Keratinocyte (primary cell): ENCODE measurements around the gene MRPS15. TPM values are rescaled to one million over a fixed set of nuclear protein-coding genes. Genes with fewer than 3 reads are reported as not detected.

Experiments
- DNase-seq: peaks from one replicate; pipeline ENCODE4 v3.0.0-alpha.2; 2011; ENCODE audit warnings: low read depth, missing footprints, low spot score
- FAIRE-seq: peaks from 2 replicates; lab custom pipeline; 2011; peaks lifted over from hg19 to GRCh38; lab: Jason Lieb, UNC
- H2AFZ ChIP-seq: 2 replicates; pipeline ENCODE4 v1.6.0; 2012; ENCODE audit warnings: low read length, control low read depth, inconsistent platforms; ENCODE audit not compliant: control insufficient read depth
- H3K27ac ChIP-seq: 2 replicates; pipeline ENCODE4 v1.5.1; 2011; ENCODE audit warnings: low read length; ENCODE audit not compliant: control insufficient read depth, insufficient read depth
- H3K27me3 ChIP-seq: 3 replicates; pipeline ENCODE4 v1.6.0; 2011; ENCODE audit warnings: low read length; ENCODE audit not compliant: control insufficient read depth, insufficient read depth; ENCODE audit errors: extremely low read depth
- H3K36me3 ChIP-seq, 2 experiments: 2 replicates in 1 of 2; 3 replicates in 1 of 2; pipeline ENCODE4 v1.5.1; 2011; ENCODE audit warnings: low read length in 2 of 2, mild to moderate bottlenecking in 1 of 2; ENCODE audit not compliant: control insufficient read depth in 2 of 2, insufficient read depth in 2 of 2; ENCODE audit errors: extremely low read depth in 1 of 2
- H3K4me1 ChIP-seq: 3 replicates; pipeline ENCODE4 v1.5.1; 2011; ENCODE audit warnings: low read length; ENCODE audit not compliant: control insufficient read depth, insufficient read depth; ENCODE audit errors: extremely low read depth
- H3K4me2 ChIP-seq: 3 replicates; pipeline ENCODE4 v1.6.0; 2011; ENCODE audit warnings: low read depth, low read length; ENCODE audit not compliant: control insufficient read depth, insufficient read depth; ENCODE audit errors: extremely low read depth
- H3K4me3 ChIP-seq, 3 experiments: fragments of 200-600 bp in 1 of 3; sonication (generic) in 1 of 3; 2 replicates in 2 of 3; 3 replicates in 1 of 3; pipeline ENCODE4 v1.5.1; 2011 to 2016; ENCODE audit warnings: low read length in 3 of 3, mild to moderate bottlenecking in 3 of 3, control low read depth in 2 of 3, inconsistent platforms in 1 of 3, low read depth in 1 of 3, mixed read lengths in 1 of 3, mixed run types in 1 of 3, moderate library complexity in 1 of 3; ENCODE audit not compliant: control insufficient read depth in 2 of 3, insufficient read depth in 2 of 3; ENCODE audit errors: extremely low read depth in 1 of 3
- H3K79me2 ChIP-seq: 2 replicates; pipeline ENCODE4 v1.6.0; 2012; ENCODE audit warnings: low read length; ENCODE audit not compliant: control insufficient read depth, insufficient read depth
- H3K9ac ChIP-seq: 3 replicates; pipeline ENCODE4 v1.6.0; 2011; ENCODE audit warnings: low read length; ENCODE audit not compliant: control insufficient read depth, insufficient read depth; ENCODE audit errors: extremely low read depth
- H3K9me1 ChIP-seq: 3 replicates; pipeline ENCODE4 v1.6.0; 2011; ENCODE audit warnings: low read length; ENCODE audit not compliant: control insufficient read depth, insufficient read depth; ENCODE audit errors: extremely low read depth
- H3K9me3 ChIP-seq: 2 replicates; pipeline ENCODE4 v1.5.1; 2012; ENCODE audit warnings: low read depth, low read length; ENCODE audit not compliant: control insufficient read depth
- H4K20me1 ChIP-seq: 3 replicates; pipeline ENCODE4 v1.6.0; 2011; ENCODE audit warnings: low read length; ENCODE audit not compliant: control insufficient read depth, insufficient read depth; ENCODE audit errors: extremely low read depth
- EZH2 ChIP-seq: IDR thresholded peaks from one replicate; pipeline ENCODE4 v1.6.1; 2012; ENCODE audit warnings: inconsistent platforms, mild to moderate bottlenecking, low read length, moderate library complexity
- dilution Hi-C: fragments of 300-500 bp; cut with MboI; formaldehyde crosslinking; loops from one replicate; pipeline ENCODE4 v1.7.0; 2020; ENCODE audit warnings: low sequenced_read_pairs; ENCODE audit not compliant: extremely low pct_ligation_motif_present
- polyA plus RNA-seq, 5 experiments: library from polyadenylated mRNA; depleted of rRNA in 3 of 5; stranded (reverse) in 3 of 5; stranded (forward) in 1 of 5; unstranded in 1 of 5; fragments of >200 nt; gene quantifications; 1 replicate in 1 of 5; 2 replicates in 3 of 5; 3 replicates in 1 of 5; pipeline versions ENCODE4 v1.2.1 to v1.2.3, GENCODE V29; 2011 to 2012; ENCODE audit warnings: missing spikeins in 2 of 5, low read depth in 1 of 5, low replicate concordance in 1 of 5
- TF ChIP-seq, protein P1 (sequence below), 3 experiments: IDR thresholded peaks in 1 of 3; conservative IDR thresholded peaks in 1 of 3; optimal IDR thresholded peaks in 1 of 3; 2 replicates in 2 of 3; 3 replicates in 1 of 3; pipeline versions ENCODE3 to v1.5.1; 2011; ENCODE audit warnings: low read length in 3 of 3, mild to moderate bottlenecking in 3 of 3, moderate library complexity in 2 of 3, control low read depth in 1 of 3, inconsistent platforms in 1 of 3; ENCODE audit not compliant: insufficient read depth in 2 of 3; ENCODE audit errors: extremely low read depth in 1 of 3

Gene MRPS15
- polyA plus RNA-seq, 1 donor (not counting 4 experiments of a cell fraction or from before 2014, with no cell fraction given), result 130 TPM

DNA sequence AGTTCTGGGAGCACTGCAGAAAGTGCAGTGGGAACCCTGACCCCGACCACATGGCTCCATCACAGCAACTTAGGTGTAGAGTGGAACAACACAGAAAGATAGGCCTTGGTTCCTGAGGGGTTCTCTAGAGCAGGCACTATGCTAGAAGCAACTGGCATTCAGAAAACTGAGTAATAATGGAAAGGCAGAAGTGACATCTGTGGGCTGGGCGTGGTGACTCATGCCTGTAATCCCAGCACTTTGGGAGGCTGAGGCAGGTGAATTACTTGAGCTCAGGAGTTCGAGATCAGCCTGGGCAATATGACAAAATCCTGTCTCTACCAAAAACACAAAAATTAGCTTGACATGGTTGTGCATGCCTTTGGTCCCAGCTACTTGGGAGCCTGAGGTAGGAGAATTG is 5.3 kb downstream of the MRPS15 start:
- Histone ChIP-seq H3K4me2 (no peak overlapping the region), H3K9me3 (no peaks in the 10 kb centered on the region), H3K9me1 (no peaks in the 10 kb centered on the region), H3K27ac (no peak overlapping the region), H3K9ac (no peak overlapping the region), H3K4me3 (no peak overlapping the region), H3K27me3 (no peaks in the 10 kb centered on the region), H2AFZ (no peak overlapping the region), H3K36me3 (peaks cover 29 to 47% of the 10 kb centered on the region in 2 experiments), H3K79me2 (peaks cover 15% of the 10 kb centered on the region), H4K20me1 (no peaks in the 10 kb centered on the region), H3K4me1 (peaks cover 5% of the 10 kb centered on the region)
- DNase-seq (no peak), FAIRE-seq (no peak)
- TF ChIP-seq EZH2, result no peak
- TF ChIP-seq, protein P1, sequence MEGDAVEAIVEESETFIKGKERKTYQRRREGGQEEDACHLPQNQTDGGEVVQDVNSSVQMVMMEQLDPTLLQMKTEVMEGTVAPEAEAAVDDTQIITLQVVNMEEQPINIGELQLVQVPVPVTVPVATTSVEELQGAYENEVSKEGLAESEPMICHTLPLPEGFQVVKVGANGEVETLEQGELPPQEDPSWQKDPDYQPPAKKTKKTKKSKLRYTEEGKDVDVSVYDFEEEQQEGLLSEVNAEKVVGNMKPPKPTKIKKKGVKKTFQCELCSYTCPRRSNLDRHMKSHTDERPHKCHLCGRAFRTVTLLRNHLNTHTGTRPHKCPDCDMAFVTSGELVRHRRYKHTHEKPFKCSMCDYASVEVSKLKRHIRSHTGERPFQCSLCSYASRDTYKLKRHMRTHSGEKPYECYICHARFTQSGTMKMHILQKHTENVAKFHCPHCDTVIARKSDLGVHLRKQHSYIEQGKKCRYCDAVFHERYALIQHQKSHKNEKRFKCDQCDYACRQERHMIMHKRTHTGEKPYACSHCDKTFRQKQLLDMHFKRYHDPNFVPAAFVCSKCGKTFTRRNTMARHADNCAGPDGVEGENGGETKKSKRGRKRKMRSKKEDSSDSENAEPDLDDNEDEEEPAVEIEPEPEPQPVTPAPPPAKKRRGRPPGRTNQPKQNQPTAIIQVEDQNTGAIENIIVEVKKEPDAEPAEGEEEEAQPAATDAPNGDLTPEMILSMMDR (optimal IDR thresholded peaks at IDR 0.05 in 1 of 3, IDR thresholded peaks at IDR 0.05 in 1 of 3, conservative IDR thresholded peaks at IDR 0.05 in 1 of 3; ENCODE audit: extremely low read depth in 1 of 3, insufficient read depth in 2 of 3, low read length in 3 of 3), result no peak
- dilution Hi-C loops, result no loop called here

DNA sequence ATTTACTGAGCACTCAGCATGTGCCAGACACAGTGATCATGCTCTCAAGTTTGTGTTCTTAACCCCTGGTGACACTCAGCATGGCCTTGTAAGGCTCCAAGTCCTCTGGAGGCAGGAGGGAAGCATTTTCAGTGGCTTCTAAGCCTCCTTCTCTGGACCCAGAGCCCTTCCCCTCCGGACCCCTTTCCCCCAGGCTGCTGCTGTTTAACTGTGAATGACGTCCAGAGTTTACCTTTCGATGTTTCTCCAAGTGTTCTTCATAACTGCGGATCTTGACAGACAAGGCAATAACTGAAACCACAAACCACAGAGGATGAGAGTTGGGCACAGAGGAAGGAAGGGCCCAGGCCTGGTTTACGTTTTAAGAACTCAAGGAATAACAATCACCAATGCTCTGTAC is 6.5 kb downstream of the MRPS15 start:
- Histone ChIP-seq H3K9ac (no peak overlapping the region), H3K27ac (no peak overlapping the region), H3K9me1 (no peaks in the 10 kb centered on the region), H3K9me3 (no peaks in the 10 kb centered on the region), H3K4me3 (no peak overlapping the region), H4K20me1 (no peaks in the 10 kb centered on the region), H3K36me3 (peaks cover 31 to 47% of the 10 kb centered on the region in 2 experiments), H3K79me2 (peaks cover 6% of the 10 kb centered on the region), H3K27me3 (no peaks in the 10 kb centered on the region), H3K4me1 (no peaks in the 10 kb centered on the region), H3K4me2 (no peak overlapping the region), H2AFZ (no peak overlapping the region)
- FAIRE-seq (no peak), DNase-seq (no peak)
- no peak for TF ChIP-seq EZH2
- TF ChIP-seq, protein P1 (optimal IDR thresholded peaks at IDR 0.05 in 1 of 3, IDR thresholded peaks at IDR 0.05 in 1 of 3, conservative IDR thresholded peaks at IDR 0.05 in 1 of 3; ENCODE audit: extremely low read depth in 1 of 3, insufficient read depth in 2 of 3, low read length in 3 of 3), result no peak
- dilution Hi-C loops, result no loop called here
